ENCODE measurements around the gene CYP2A7.
"Not testable (repeated sequence)": the region's sequence is repeated elsewhere in the genome, so short reads cannot be mapped to it uniquely, and the experiment has no call there.

The CYP2A7 gene

GRCh38 chr19:40899964-40900363 is 17.9 kb upstream of the CYP2A7 start:
- not testable (repeated sequence) for DNase-seq (ENCODE audit: low spot score)

GRCh38 chr19:40896843-40897789 is 15.1 kb upstream of the CYP2A7 start:
- not testable (repeated sequence) for DNase-seq (ENCODE audit: low spot score)

- DNase-seq (ENCODE audit: low spot score), result no peak
Measured at GRCh38 chr19:40896418-40896796, 14.4 kb upstream of the CYP2A7 start.

- no peak for DNase-seq (ENCODE audit: low spot score)
Measured at GRCh38 chr19:40893112-40893511, 11.1 kb upstream of the CYP2A7 start.

GRCh38 chr19:40889366-40889765 is 7.3 kb upstream of the CYP2A7 start:
- no peak for DNase-seq (ENCODE audit: low spot score)

GRCh38 chr19:40888191-40888590 is 6.2 kb upstream of the CYP2A7 start:
- no peak for DNase-seq (ENCODE audit: low spot score)

GRCh38 chr19:40884187-40884931 is 2.3 kb upstream of the CYP2A7 start:
- DNase-seq (ENCODE audit: low spot score), result not testable (repeated sequence)

GRCh38 chr19:40879349-40879748 is 2.7 kb downstream of the CYP2A7 start:
- DNase-seq (ENCODE audit: low spot score), result not testable (repeated sequence)

GRCh38 chr19:40875526-40875951 is 6.5 kb downstream of the CYP2A7 start:
- DNase-seq (ENCODE audit: low spot score), result not testable (repeated sequence)

GRCh38 chr19:40874874-40875273 is 7.2 kb downstream of the CYP2A7 start:
- not testable (repeated sequence) for DNase-seq (ENCODE audit: low spot score)

GRCh38 chr19:40873873-40874272 is 8.2 kb downstream of the CYP2A7 start:
- DNase-seq (ENCODE audit: low spot score), result not testable (repeated sequence)

GRCh38 chr19:40872209-40872608 is 9.8 kb downstream of the CYP2A7 start:
- no peak for DNase-seq (ENCODE audit: low spot score)

GRCh38 chr19:40867701-40868100 is 14.3 kb downstream of the CYP2A7 start:
- no peak for DNase-seq (ENCODE audit: low spot score)

- not testable (repeated sequence) for DNase-seq (ENCODE audit: low spot score)
Measured at GRCh38 chr19:40864739-40865496, 17.1 kb downstream of the CYP2A7 start.

GRCh38 chr19:40862785-40863184 is 19.2 kb downstream of the CYP2A7 start:
- DNase-seq (ENCODE audit: low spot score), result no peak

- DNase-seq (ENCODE audit: low spot score), result no peak
Measured at GRCh38 chr19:40862333-40862732, 19.7 kb downstream of the CYP2A7 start.

GRCh38 chr19:40858109-40858508 is 23.9 kb downstream of the CYP2A7 start:
- DNase-seq (ENCODE audit: low spot score), result no peak

- not testable (repeated sequence) for DNase-seq (ENCODE audit: low spot score)
Measured at GRCh38 chr19:40852467-40853152, 29.4 kb downstream of the CYP2A7 start.

- DNase-seq (ENCODE audit: low spot score), result not testable (repeated sequence)
Measured at GRCh38 chr19:40850277-40850676, 31.8 kb downstream of the CYP2A7 start, which contains the start of gene CYP2A6. TSS of gene CYP2A6 (minus strand) at chr19:40850447. CDS start at chr19:40850426, 21 bp downstream.

- not testable (repeated sequence) for DNase-seq (ENCODE audit: low spot score)
Measured at GRCh38 chr19:40846722-40847121, 35.3 kb downstream of the CYP2A7 start.

- DNase-seq (ENCODE audit: low spot score), result not testable (repeated sequence)
Measured at GRCh38 chr19:40843653-40844052, 38.4 kb downstream of the CYP2A7 start.

Data from kidney capillary endothelial cell (primary cell).